Right kidney (tissue), 1 donor: ENCODE results near the gene RNF130.
"Not testable (repeated sequence)": the region's sequence is repeated elsewhere in the genome, so short reads cannot be mapped to it uniquely, and the experiment has no call there.

ENCODE experiments used
- DNase-seq: peaks from one replicate; pipeline ENCODE4 v3.0.0-alpha.2; 2016

RNF130 gene

GRCh38 chr5:179974246-179974945 is 97.2 kb downstream of the RNF130 start:
- DNase-seq: no peak

GRCh38 chr5:179973391-179973790 is 98.2 kb downstream of the RNF130 start:
- no peak for DNase-seq

DNA sequence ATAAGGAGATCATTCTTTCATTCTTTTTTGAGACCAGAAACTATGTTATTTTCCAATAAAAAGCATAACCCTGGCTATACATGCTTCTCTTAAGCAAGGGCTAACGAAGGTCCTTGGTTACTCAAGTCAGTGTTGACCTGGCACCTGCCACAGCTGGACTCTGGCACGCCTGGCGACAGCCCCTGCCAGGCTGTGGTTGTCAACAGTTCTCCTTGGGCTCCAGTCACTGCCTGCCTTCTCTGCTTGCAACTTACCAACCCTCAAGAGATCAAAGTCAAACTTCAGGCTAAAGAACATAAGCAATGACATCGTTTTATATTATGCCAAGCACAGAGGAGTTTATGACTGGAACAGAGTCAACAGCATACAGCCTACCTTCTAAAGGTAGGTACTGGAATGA is 102.4 kb downstream of the RNF130 start:
- DNase-seq: no peak

DNA sequence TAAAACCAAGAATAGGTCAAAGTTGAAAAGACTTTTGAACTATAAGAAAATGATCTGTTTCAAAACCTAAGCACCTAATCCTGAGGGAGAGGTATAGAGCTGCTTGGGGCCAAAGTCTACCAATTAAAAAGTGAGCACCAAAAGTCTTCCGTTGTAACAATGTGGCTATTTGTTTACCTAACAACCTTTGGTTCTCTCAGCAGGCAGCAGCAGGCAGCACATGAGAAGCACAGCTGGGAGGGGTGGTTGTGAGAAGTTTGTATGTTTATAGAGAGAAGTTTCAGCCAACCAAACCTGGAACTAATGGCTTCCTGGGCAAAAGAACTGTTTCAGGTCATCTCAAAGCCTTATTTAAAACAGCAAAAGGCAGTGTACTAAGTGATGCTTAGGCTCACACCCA is 104.1 kb downstream of the RNF130 start:
- DNase-seq: no peak

- no peak for DNase-seq
Observed at GRCh38 chr5:179964015-179964414, 107.5 kb downstream of the RNF130 start.

DNA sequence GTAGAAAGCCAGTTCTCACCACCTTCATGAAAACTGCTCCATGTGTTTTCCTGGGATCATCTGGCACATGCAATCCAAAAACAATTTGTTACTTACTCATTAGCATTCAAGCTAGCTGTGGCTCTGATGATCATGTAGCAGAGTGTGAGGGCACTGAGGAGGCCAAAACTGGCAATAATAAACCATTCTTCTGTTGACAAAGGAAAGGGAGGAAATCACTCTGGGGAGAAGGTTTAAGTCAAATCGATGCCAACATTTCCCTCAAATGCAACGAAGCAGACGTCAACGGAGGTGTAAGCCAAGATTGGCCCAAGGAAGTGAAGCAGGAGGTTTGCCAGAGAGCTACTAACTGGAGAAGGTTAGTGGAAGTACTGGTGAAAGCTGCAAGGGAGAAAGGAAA is 108.2 kb downstream of the RNF130 start:
- no peak for DNase-seq

DNA sequence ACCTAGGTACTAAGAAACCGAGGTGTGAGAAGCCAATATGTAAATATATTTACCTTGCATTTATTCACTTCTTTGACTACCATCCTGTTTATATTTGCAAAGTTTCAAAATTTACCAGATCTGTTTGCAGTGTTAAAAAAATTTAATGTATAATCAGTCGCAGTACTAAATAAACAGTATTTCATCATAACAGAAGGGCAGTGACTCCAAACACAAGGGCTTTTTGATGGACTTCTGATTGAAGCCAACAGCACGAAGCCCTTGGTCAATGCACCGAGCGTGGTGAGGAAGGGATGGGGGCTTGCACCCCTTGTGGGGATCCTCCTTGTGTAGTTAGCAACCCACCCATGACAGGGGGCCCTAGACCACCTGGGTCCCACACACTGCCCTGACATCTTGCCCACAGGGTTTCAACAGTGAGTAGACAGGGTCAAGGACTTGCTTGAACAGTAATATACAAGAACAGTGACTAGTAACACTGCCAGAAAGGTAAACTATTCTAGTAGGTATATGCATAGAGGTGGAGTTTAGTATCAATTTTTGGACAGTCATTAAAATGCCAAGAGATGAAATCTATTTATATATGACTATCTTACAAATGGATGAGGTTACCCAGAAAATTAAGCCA is 111.2 kb downstream of the RNF130 start:
- DNase-seq: no peak

DNA sequence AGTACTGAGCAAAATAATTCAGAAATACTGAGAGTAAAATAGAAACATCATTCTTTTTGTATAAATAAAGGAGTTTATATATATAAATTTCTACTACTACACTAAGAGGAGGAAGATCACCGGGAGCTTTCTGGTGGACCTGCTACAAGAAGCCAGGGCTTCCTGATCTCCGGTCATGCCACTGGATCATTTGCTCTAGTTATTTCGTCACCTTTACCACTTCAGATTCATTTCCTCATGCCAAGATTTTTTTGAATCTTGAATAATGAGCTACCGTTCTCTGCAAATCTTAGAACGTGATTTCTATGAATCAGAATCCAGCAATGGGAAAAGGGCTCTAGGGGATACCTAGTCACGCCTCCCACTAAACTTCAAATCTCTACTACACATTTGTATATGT is 111.9 kb downstream of the RNF130 start:
- no peak for DNase-seq

DNA sequence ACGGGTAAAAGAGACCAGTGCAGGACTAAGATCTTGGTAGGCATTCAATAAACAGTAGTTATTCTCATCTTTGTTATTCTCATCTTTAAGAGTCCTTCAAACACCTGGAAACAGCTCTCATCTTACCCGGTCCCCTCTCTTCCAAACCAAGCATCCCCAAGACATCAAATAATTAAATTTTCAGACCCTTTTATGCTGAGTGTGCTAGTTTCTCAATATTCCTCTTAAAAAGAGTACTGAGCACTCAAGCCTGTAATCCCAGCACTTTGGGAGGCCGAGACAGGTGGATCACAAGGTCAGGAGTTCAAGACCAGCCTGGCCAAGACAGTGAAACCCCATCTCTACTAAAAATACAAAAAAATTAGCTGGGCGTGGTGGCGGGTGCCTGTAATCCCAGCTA is 112.4 kb downstream of the RNF130 start:
- not testable (repeated sequence) for DNase-seq

GRCh38 chr5:179955630-179956029 is 115.9 kb downstream of the RNF130 start:
- DNase-seq: no peak

DNA sequence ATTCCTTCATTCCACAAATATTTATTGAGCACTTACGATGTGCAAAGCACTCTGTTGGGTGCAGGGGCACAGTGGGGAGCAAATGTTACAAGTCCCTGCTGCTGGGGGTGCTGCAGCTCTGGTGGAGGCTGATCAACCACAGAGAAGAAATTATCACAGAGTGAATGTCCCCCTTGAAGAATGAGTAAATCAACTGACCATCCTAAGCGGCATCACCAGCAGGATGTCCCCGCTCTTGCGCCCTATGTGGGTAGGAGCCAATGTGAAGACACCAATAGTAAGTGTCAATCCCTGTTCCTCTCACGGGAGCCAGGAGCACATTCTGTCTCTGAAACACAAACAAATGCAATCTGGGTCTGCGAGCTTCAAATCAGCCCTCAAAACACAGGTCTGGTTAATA is 116.5 kb downstream of the RNF130 start:
- no peak for DNase-seq

DNA sequence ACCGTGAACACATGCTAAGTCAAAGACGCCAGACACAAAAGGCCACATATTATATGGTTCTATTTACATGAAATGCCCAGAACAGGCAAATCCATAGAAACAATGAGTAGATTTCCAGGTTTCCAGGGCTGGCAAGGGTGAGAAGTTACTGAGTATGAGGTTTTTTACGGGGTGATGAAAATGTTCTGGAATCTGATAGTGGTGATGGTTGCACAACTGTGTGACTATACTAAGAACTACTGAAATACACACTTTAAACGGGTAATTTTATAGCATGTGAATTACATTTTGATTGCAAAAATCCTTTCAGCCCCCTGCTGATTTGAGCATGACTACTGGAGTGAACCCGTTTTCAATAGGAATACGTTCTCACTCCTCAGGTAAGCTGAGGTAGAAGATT is 117.1 kb downstream of the RNF130 start:
- DNase-seq: no peak

GRCh38 chr5:179953987-179954386 is 117.6 kb downstream of the RNF130 start:
- no peak for DNase-seq

GRCh38 chr5:179936976-179937681 is 134.4 kb downstream of the RNF130 start:
- no peak for DNase-seq

GRCh38 chr5:179930788-179931473 is 140.6 kb downstream of the RNF130 start:
- no peak for DNase-seq

- DNase-seq: no peak
Observed at GRCh38 chr5:179927824-179928223, 143.7 kb downstream of the RNF130 start.

- DNase-seq: no peak
Observed at GRCh38 chr5:179926657-179927056, 144.9 kb downstream of the RNF130 start.

DNA sequence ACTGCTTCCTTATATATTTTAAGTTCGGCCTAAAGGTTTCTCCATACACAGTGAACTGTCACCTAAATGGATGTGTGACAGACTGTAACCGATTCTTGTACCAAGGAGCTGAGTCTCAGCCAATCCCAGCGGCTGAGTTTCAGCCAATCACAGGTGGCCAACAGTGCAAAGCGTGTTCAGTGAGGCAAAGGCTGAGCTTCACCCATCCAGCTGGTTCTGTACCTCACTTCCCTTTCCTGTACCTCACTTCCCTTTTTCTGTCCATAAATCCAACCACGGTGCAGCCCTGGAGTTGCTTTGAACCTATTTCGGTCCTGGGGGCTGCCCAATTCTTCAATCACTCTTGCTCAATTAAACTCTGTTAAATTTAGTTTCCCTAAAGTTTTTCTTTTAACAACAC is 148.1 kb downstream of the RNF130 start:
- DNase-seq: no peak

GRCh38 chr5:179920175-179920574 is 151.4 kb downstream of the RNF130 start:
- no peak for DNase-seq

DNA sequence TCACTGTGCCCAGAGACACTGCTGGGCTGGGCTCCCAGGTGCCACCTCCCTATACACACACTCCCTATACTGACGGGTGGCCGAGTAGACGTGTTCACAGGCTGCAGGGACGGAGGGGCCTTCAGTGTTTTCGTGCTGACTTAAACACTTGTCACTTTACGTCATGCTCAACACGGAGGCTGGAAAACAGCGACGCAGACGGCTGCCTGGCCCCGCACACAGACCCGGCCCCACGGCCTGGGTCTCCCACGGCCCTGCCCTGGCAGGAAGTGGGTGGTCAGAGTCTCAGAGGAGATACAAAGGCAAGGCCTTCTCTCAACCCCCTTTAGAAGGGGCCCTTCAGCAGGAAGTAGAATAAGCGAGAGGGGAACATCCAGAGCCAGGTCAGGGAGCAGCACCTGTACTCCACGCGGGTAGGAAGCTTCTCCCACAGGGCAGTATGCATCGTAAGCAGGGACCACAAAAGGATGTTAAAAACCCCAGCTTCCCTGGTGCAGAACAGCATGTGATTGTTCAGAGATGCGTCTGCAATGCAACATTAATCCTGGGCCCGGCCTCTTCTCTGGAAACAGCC is 152.0 kb downstream of the RNF130 start:
- no peak for DNase-seq

- no peak for DNase-seq
Observed at GRCh38 chr5:179918742-179919486, 152.6 kb downstream of the RNF130 start.

- DNase-seq: no peak
Observed at GRCh38 chr5:179916523-179916922, 155.0 kb downstream of the RNF130 start.
